Activated naive CD4-positive, alpha-beta T cell treated with anti-CD3 and anti-CD28 coated beads, Interleukin-2, amount 50 U/mL, for 24 hours (primary cell): ENCODE results near the gene FAM234A.

ENCODE experiments used
- H3K27ac Mint-ChIP-seq: one replicate; pipeline ENCODE4 v1.8.0; 2021; ENCODE audit warnings: mild to moderate bottlenecking, mixed read lengths
- H3K27me3 Mint-ChIP-seq: one replicate; pipeline ENCODE4 v1.8.0; 2021; ENCODE audit warnings: mixed read lengths
- H3K36me3 Mint-ChIP-seq: one replicate; pipeline ENCODE4 v1.8.0; 2021; ENCODE audit warnings: mixed read lengths
- H3K4me1 Mint-ChIP-seq: one replicate; pipeline ENCODE4 v1.8.0; 2021; ENCODE audit warnings: mixed read lengths
- H3K4me3 Mint-ChIP-seq: one replicate; pipeline ENCODE4 v1.8.0; 2021; ENCODE audit warnings: mild to moderate bottlenecking, mixed read lengths
- H3K9me3 Mint-ChIP-seq: one replicate; pipeline ENCODE4 v1.8.0; 2021; ENCODE audit warnings: mixed read lengths

FAM234A gene

GRCh38 chr16:290681-291405, 56.2 kb downstream of the FAM234A start:
- peaks cover 9% of the 10 kb centered on the region for H3K36me3 Mint-ChIP-seq
- H3K9me3 Mint-ChIP-seq: no peaks in the 10 kb centered on the region
- no peaks in the 10 kb centered on the region for H3K4me1 Mint-ChIP-seq
- no peak overlapping the region for H3K4me3 Mint-ChIP-seq
- no peak overlapping the region for H3K27ac Mint-ChIP-seq
- H3K27me3 Mint-ChIP-seq: no peaks in the 10 kb centered on the region

GRCh38 chr16:291539-291938, 56.9 kb downstream of the FAM234A start:
- Mint-ChIP-seq H3K4me3 (no peak overlapping the region), H3K27ac (no peak overlapping the region), H3K4me1 (no peaks in the 10 kb centered on the region), H3K36me3 (peaks cover 6% of the 10 kb centered on the region), H3K9me3 (no peaks in the 10 kb centered on the region), H3K27me3 (no peaks in the 10 kb centered on the region)

- H3K27ac Mint-ChIP-seq: no peak overlapping the region
- H3K4me1 Mint-ChIP-seq: no peaks in the 10 kb centered on the region
- H3K27me3 Mint-ChIP-seq: no peaks in the 10 kb centered on the region
- H3K36me3 Mint-ChIP-seq: peaks cover 2% of the 10 kb centered on the region
- H3K4me3 Mint-ChIP-seq: no peak overlapping the region
- no peaks in the 10 kb centered on the region for H3K9me3 Mint-ChIP-seq
Observed at GRCh38 chr16:293043-293775, 58.6 kb downstream of the FAM234A start.

- Mint-ChIP-seq H3K4me3 (no peak overlapping the region), H3K27me3 (no peaks in the 10 kb centered on the region), H3K36me3 (peaks cover 2% of the 10 kb centered on the region), H3K27ac (no peak overlapping the region), H3K9me3 (no peaks in the 10 kb centered on the region), H3K4me1 (no peaks in the 10 kb centered on the region)
Observed at GRCh38 chr16:296276-296675, 61.7 kb downstream of the FAM234A start.

GRCh38 chr16:296806-297510, 62.3 kb downstream of the FAM234A start:
- Mint-ChIP-seq H3K27ac (no peak overlapping the region), H3K9me3 (no peaks in the 10 kb centered on the region), H3K4me3 (no peak overlapping the region), H3K27me3 (no peaks in the 10 kb centered on the region), H3K36me3 (peaks cover 2% of the 10 kb centered on the region), H3K4me1 (no peaks in the 10 kb centered on the region)

- Mint-ChIP-seq H3K27me3 (no peaks in the 10 kb centered on the region), H3K9me3 (no peaks in the 10 kb centered on the region), H3K4me3 (no peak overlapping the region), H3K27ac (no peak overlapping the region), H3K36me3 (no peaks in the 10 kb centered on the region), H3K4me1 (no peaks in the 10 kb centered on the region)
Observed at GRCh38 chr16:297832-298231, 63.2 kb downstream of the FAM234A start.

- no peak overlapping the region for H3K4me3 Mint-ChIP-seq
- no peaks in the 10 kb centered on the region for H3K27me3 Mint-ChIP-seq
- no peaks in the 10 kb centered on the region for H3K9me3 Mint-ChIP-seq
- no peaks in the 10 kb centered on the region for H3K4me1 Mint-ChIP-seq
- H3K36me3 Mint-ChIP-seq: no peaks in the 10 kb centered on the region
- H3K27ac Mint-ChIP-seq: no peak overlapping the region
Observed at GRCh38 chr16:301235-301634, 66.6 kb downstream of the FAM234A start.

GRCh38 chr16:301950-302349, 67.3 kb downstream of the FAM234A start:
- no peak overlapping the region for H3K4me3 Mint-ChIP-seq
- H3K27ac Mint-ChIP-seq: no peak overlapping the region
- H3K4me1 Mint-ChIP-seq: peaks cover under 1% of the 10 kb centered on the region
- H3K9me3 Mint-ChIP-seq: no peaks in the 10 kb centered on the region
- no peaks in the 10 kb centered on the region for H3K36me3 Mint-ChIP-seq
- H3K27me3 Mint-ChIP-seq: no peaks in the 10 kb centered on the region

GRCh38 chr16:303760-304505, 69.3 kb downstream of the FAM234A start:
- no peaks in the 10 kb centered on the region for H3K9me3 Mint-ChIP-seq
- no peaks in the 10 kb centered on the region for H3K36me3 Mint-ChIP-seq
- no peak overlapping the region for H3K4me3 Mint-ChIP-seq
- no peaks in the 10 kb centered on the region for H3K27me3 Mint-ChIP-seq
- peaks cover 4% of the 10 kb centered on the region for H3K4me1 Mint-ChIP-seq
- no peak overlapping the region for H3K27ac Mint-ChIP-seq

GRCh38 chr16:305916-306626, 71.5 kb downstream of the FAM234A start:
- Mint-ChIP-seq H3K27ac (no peak overlapping the region), H3K36me3 (no peaks in the 10 kb centered on the region), H3K4me1 (peaks cover 13% of the 10 kb centered on the region), H3K9me3 (no peaks in the 10 kb centered on the region), H3K4me3 (no peak overlapping the region), H3K27me3 (no peaks in the 10 kb centered on the region)

GRCh38 chr16:306911-307370, 72.3 kb downstream of the FAM234A start:
- Mint-ChIP-seq H3K27me3 (no peaks in the 10 kb centered on the region), H3K9me3 (no peaks in the 10 kb centered on the region), H3K36me3 (no peaks in the 10 kb centered on the region), H3K4me3 (no peak overlapping the region), H3K27ac (no peak overlapping the region), H3K4me1 (peaks cover 13% of the 10 kb centered on the region)

- Mint-ChIP-seq H3K27me3 (no peaks in the 10 kb centered on the region), H3K36me3 (no peaks in the 10 kb centered on the region), H3K27ac (no peak overlapping the region), H3K4me1 (peaks cover 13% of the 10 kb centered on the region), H3K9me3 (no peaks in the 10 kb centered on the region), H3K4me3 (no peak overlapping the region)
Observed at GRCh38 chr16:307691-308312, 73.2 kb downstream of the FAM234A start.

- Mint-ChIP-seq H3K27ac (no peak overlapping the region), H3K27me3 (no peaks in the 10 kb centered on the region), H3K36me3 (no peaks in the 10 kb centered on the region), H3K9me3 (no peaks in the 10 kb centered on the region), H3K4me1 (peaks cover 13% of the 10 kb centered on the region), H3K4me3 (no peak overlapping the region)
Observed at GRCh38 chr16:309476-309875, 74.9 kb downstream of the FAM234A start.

GRCh38 chr16:311725-312124, 77.1 kb downstream of the FAM234A start:
- Mint-ChIP-seq H3K36me3 (peaks cover 2% of the 10 kb centered on the region), H3K9me3 (no peaks in the 10 kb centered on the region), H3K27ac (no peak overlapping the region), H3K27me3 (no peaks in the 10 kb centered on the region), H3K4me3 (no peak overlapping the region), H3K4me1 (peaks cover 27% of the 10 kb centered on the region)
